SH-SY5Y (cell line): ENCODE data around the gene PITPNM2.

Experiments used
- GATA2 ChIP-seq: IDR thresholded peaks from 2 replicates; pipeline ENCODE4 v1.6.1; 2011; ENCODE audit warnings: mild to moderate bottlenecking, low read depth, low read length
- GATA3 ChIP-seq: IDR thresholded peaks from 2 replicates; pipeline ENCODE4 v1.6.1; 2011; ENCODE audit warnings: low read depth, mild to moderate bottlenecking, low read length, moderate library complexity

- TF ChIP-seq GATA3 (no peak), GATA2 (no peak)
Observed at GRCh38 chr12:123119808-123120207, 31.1 kb downstream of the PITPNM2 start.
